HepG2 (cell line): ENCODE data around the gene IQSEC1. TPM values are rescaled to one million over a fixed set of nuclear protein-coding genes. Genes with fewer than 3 reads are reported as not detected.
A peak's percentile ranks its signal among the peaks of the same experiment; 100 is the strongest.

Experiments used
- AGO2 ChIP-seq: fragments of 200-400 bp; formaldehyde crosslinking; optimal IDR thresholded peaks from 2 replicates; pipeline ENCODE3; 2017; ENCODE audit warnings: mild to moderate bottlenecking, low read depth, low read length, moderate library complexity
- ATRX ChIP-seq: sonication (generic); formaldehyde crosslinking; IDR thresholded peaks from 2 replicates; pipeline ENCODE4 v1.4.0; 2020; ENCODE audit warnings: missing genetic modification reagents, borderline replicate concordance
- BHLHE40 ChIP-seq: IDR thresholded peaks from 2 replicates; pipeline ENCODE4 v1.6.1; 2011; ENCODE audit warnings: low read length, improper control_type of control experiment
- ETV6 ChIP-seq: sonication (generic); formaldehyde crosslinking; conservative IDR thresholded peaks from 2 replicates; pipeline ENCODE4 v1.4.0; 2020; ENCODE audit warnings: missing genetic modification reagents
- HNRNPK ChIP-seq: fragments of 200-400 bp; formaldehyde crosslinking; IDR thresholded peaks from 2 replicates; pipeline ENCODE4 v1.6.1; 2018; ENCODE audit warnings: low read length, low read depth, moderate library complexity, mild to moderate bottlenecking; ENCODE audit not compliant: poor library complexity, severe bottlenecking
- HNRNPLL ChIP-seq: fragments of 200-400 bp; formaldehyde crosslinking; IDR thresholded peaks from 2 replicates; pipeline ENCODE4 v1.6.1; 2017; ENCODE audit warnings: mild to moderate bottlenecking, low read depth, low read length; ENCODE audit not compliant: poor library complexity, severe bottlenecking
- JUNB ChIP-seq: sonication (generic); formaldehyde crosslinking; IDR thresholded peaks from 2 replicates; pipeline ENCODE4 v1.8.0; 2022; ENCODE audit warnings: missing genetic modification reagents, mild to moderate bottlenecking, borderline replicate concordance
- KAT2B ChIP-seq: fragments of 150-350 bp; IDR thresholded peaks from 2 replicates; pipeline ENCODE4 v1.6.1; 2014; ENCODE audit warnings: low read depth, low read length, borderline replicate concordance
- RARA ChIP-seq: IDR thresholded peaks from 2 replicates; pipeline ENCODE4 v1.6.1; 2016; ENCODE audit warnings: missing genetic modification reagents, missing compliant biosample characterization
- SRSF9 ChIP-seq: fragments of 200-400 bp; formaldehyde crosslinking; IDR thresholded peaks from 2 replicates; pipeline ENCODE4 v1.6.1; 2018; ENCODE audit warnings: borderline replicate concordance, mild to moderate bottlenecking, low read depth, low read length; ENCODE audit not compliant: insufficient read depth, poor library complexity, severe bottlenecking
- TGIF2 ChIP-seq: IDR thresholded peaks from 2 replicates; pipeline ENCODE4 v1.6.1; 2016; ENCODE audit warnings: control low read depth, missing compliant biosample characterization
- TRIM22 ChIP-seq: fragments of 450-650 bp; IDR thresholded peaks from 2 replicates; pipeline ENCODE4 v1.6.1; 2017
- ZFP90 ChIP-seq: sonication (generic); formaldehyde crosslinking; IDR thresholded peaks from 2 replicates; pipeline ENCODE4 v1.8.0; 2022; ENCODE audit warnings: missing genetic modification reagents, mild to moderate bottlenecking, inconsistent platforms, borderline replicate concordance
- ZFY ChIP-seq: sonication (generic); formaldehyde crosslinking; IDR thresholded peaks from 2 replicates; pipeline ENCODE4 v1.4.0; 2020; ENCODE audit warnings: missing genetic modification reagents
- ZMAT5 ChIP-seq: sonication (generic); formaldehyde crosslinking; IDR thresholded peaks from 2 replicates; pipeline ENCODE4 v1.5.0; 2020; ENCODE audit warnings: mild to moderate bottlenecking, low read depth, missing genetic modification reagents, borderline replicate concordance
- ZNF207 ChIP-seq: fragments of 450-650 bp; IDR thresholded peaks from 2 replicates; pipeline ENCODE4 v1.6.1; 2016; ENCODE audit warnings: antibody characterized with exemption, borderline replicate concordance
- ZNF230 ChIP-seq: sonication (generic); formaldehyde crosslinking; IDR thresholded peaks from 2 replicates; pipeline ENCODE4 v1.4.0; 2020; ENCODE audit warnings: mild to moderate bottlenecking, missing genetic modification reagents
- ZNF274 ChIP-seq: sonication (generic); formaldehyde crosslinking; IDR thresholded peaks from 2 replicates; pipeline ENCODE4 v1.5.1; 2020; ENCODE audit warnings: mild to moderate bottlenecking, missing genetic modification reagents
- ZNF431 ChIP-seq: sonication (generic); formaldehyde crosslinking; IDR thresholded peaks from 2 replicates; pipeline ENCODE4 v1.9.0; 2022; ENCODE audit warnings: missing genetic modification reagents, low read depth, mild to moderate bottlenecking, borderline replicate concordance
- ZNF562 ChIP-seq: sonication (generic); formaldehyde crosslinking; IDR thresholded peaks from 2 replicates; pipeline ENCODE4 v1.8.0; 2022; ENCODE audit warnings: missing genetic modification reagents, borderline replicate concordance
- ZNF619 ChIP-seq: sonication (generic); formaldehyde crosslinking; IDR thresholded peaks from 2 replicates; pipeline ENCODE4 v1.4.0; 2020; ENCODE audit warnings: mild to moderate bottlenecking, missing genetic modification reagents
- ZNF773 ChIP-seq: sonication (generic); formaldehyde crosslinking; IDR thresholded peaks from 2 replicates; pipeline ENCODE4 v1.4.0; 2020; ENCODE audit warnings: missing genetic modification reagents, borderline replicate concordance
- polyA plus RNA-seq, 8 experiments: library from polyadenylated mRNA; depleted of rRNA in 3 of 8; stranded (reverse) in 7 of 8; unstranded in 1 of 8; fragments of >200 nt; fragmentation: Illumina TruSeq in 4 of 8; extraction: Trizol in 4 of 8; gene quantifications; 2 replicates each; pipeline versions ENCODE4 v1.2.1 to v1.2.3, GENCODE V29; 2011 to 2016; ENCODE audit warnings: low read depth in 4 of 8, missing spikeins in 1 of 8, mixed read lengths in 1 of 8; ENCODE audit not compliant: insufficient read depth in 1 of 8
- total RNA-seq, 5 experiments: library from RNA; depleted of rRNA; stranded (reverse); fragments of >200 nt; fragmentation: Illumina TruSeq; extraction: Trizol; gene quantifications; 2 replicates each; pipeline ENCODE4 v1.2.3, GENCODE V29; 2016; ENCODE audit warnings: low read depth in 1 of 5

Gene IQSEC1
- total and polyA plus RNA-seq, 2 of the 13 experiments (the other 11 are each of a cell fraction or from before 2014, with no cell fraction given), result 17.4 to 20.2 TPM

GRCh38 chr3:12993517-12994356 lies 79.5 kb downstream of the IQSEC1 start (continued):
- TF ChIP-seq ZFY (CRISPR knock-in tag) (peak; percentile 16; the same call in 1 of the 2 replicates), ZNF274 (CRISPR knock-in tag) (no peak), ZMAT5 (CRISPR knock-in tag) (no peak), BHLHE40 (no peak), SRSF9 (no peak), ZFP90 (CRISPR knock-in tag) (no peak), ZNF773 (CRISPR knock-in tag) (no peak), ZNF207 (no peak), AGO2 (peak; percentile 22), ZNF230 (CRISPR knock-in tag) (no peak), HNRNPLL (peak; percentile 50), TRIM22 (no peak), ZNF431 (CRISPR knock-in tag) (no peak), RARA (CRISPR knock-in tag) (no peak), TGIF2 (no peak), JUNB (no peak), ZNF562 (no peak), ETV6 (CRISPR knock-in tag) (no peak), ZNF619 (no peak), ATRX (CRISPR knock-in tag) (no peak), KAT2B (no peak), HNRNPK (no peak)
